NT2/D1 (cell line): Measurements from ENCODE around the gene SRPRA.

Experiments
- SUZ12 ChIP-seq: IDR thresholded peaks from 2 replicates; pipeline ENCODE4 v1.6.1; 2011; ENCODE audit not compliant: insufficient read length, insufficient read depth; ENCODE audit errors: extremely low read depth
- YY1 ChIP-seq: IDR thresholded peaks from 2 replicates; pipeline ENCODE4 v1.6.1; 2011; ENCODE audit not compliant: insufficient read length, insufficient read depth
- ZNF274 ChIP-seq: IDR thresholded peaks from 2 replicates; pipeline ENCODE4 v1.6.1; 2011; ENCODE audit warnings: mild to moderate bottlenecking, low read depth, low read length

- TF ChIP-seq ZNF274, result no peak
- no peak for TF ChIP-seq SUZ12
- TF ChIP-seq YY1, result no peak
Measured at GRCh38 chr11:126231725-126232459, 36.8 kb downstream of the SRPRA start.
